HepG2 (cell line): ENCODE data around the gene NEU1. TPM values are rescaled to one million over a fixed set of nuclear protein-coding genes. Genes with fewer than 3 reads are reported as not detected.

Source experiments
- FOXK1 ChIP-seq: sonication (generic); formaldehyde crosslinking; IDR thresholded peaks from 2 replicates; pipeline ENCODE4 v1.4.0; 2020; ENCODE audit warnings: low read depth, missing genetic modification reagents, borderline replicate concordance
- KAT8 ChIP-seq: IDR thresholded peaks from 2 replicates; pipeline ENCODE4 v1.6.1; 2016; ENCODE audit warnings: missing genetic modification reagents, missing compliant biosample characterization
- MATR3 ChIP-seq: sonication (generic); formaldehyde crosslinking; IDR thresholded peaks from 2 replicates; pipeline ENCODE4 v1.4.0; 2020; ENCODE audit warnings: missing genetic modification reagents
- NCOA2 ChIP-seq: sonication (generic); formaldehyde crosslinking; IDR thresholded peaks from 2 replicates; pipeline ENCODE4 v1.8.0; 2022; ENCODE audit warnings: inconsistent platforms
- NR3C1 ChIP-seq: sonication (generic); formaldehyde crosslinking; IDR thresholded peaks from 2 replicates; pipeline ENCODE4 v1.4.0; 2020; ENCODE audit warnings: missing genetic modification reagents
- RBFOX2 ChIP-seq: fragments of 200-400 bp; formaldehyde crosslinking; IDR thresholded peaks from 2 replicates; pipeline ENCODE4 v1.6.1; 2017; ENCODE audit warnings: low read depth, mild to moderate bottlenecking, low read length
- TEAD3 ChIP-seq: optimal IDR thresholded peaks from 2 replicates; pipeline ENCODE3; 2016; ENCODE audit warnings: borderline replicate concordance
- TMF1 ChIP-seq: sonication (generic); formaldehyde crosslinking; IDR thresholded peaks from 2 replicates; pipeline ENCODE4 v1.8.1; 2022; ENCODE audit warnings: low read depth, missing genetic modification reagents
- ZC3H4 ChIP-seq: sonication (generic); formaldehyde crosslinking; IDR thresholded peaks from 2 replicates; pipeline ENCODE4 v1.4.0; 2020; ENCODE audit warnings: missing genetic modification reagents, borderline replicate concordance
- ZMYM3 ChIP-seq: sonication (generic); formaldehyde crosslinking; IDR thresholded peaks from 2 replicates; pipeline ENCODE4 v1.5.1; 2020; ENCODE audit warnings: mild to moderate bottlenecking, missing genetic modification reagents
- ZNF280D ChIP-seq: sonication (generic); formaldehyde crosslinking; IDR thresholded peaks from 2 replicates; pipeline ENCODE4 v1.5.1; 2020; ENCODE audit warnings: mild to moderate bottlenecking, missing genetic modification reagents
- ZNF337 ChIP-seq: sonication (generic); formaldehyde crosslinking; IDR thresholded peaks from 2 replicates; pipeline ENCODE4 v1.5.1; 2020; ENCODE audit warnings: missing genetic modification reagents, low read depth, mild to moderate bottlenecking, borderline replicate concordance
- ZNF546 ChIP-seq: sonication (generic); formaldehyde crosslinking; conservative IDR thresholded peaks from 2 replicates; pipeline ENCODE4 v1.8.1; 2023; ENCODE audit warnings: mild to moderate bottlenecking, missing genetic modification reagents
- ZNF547 ChIP-seq: sonication (generic); formaldehyde crosslinking; IDR thresholded peaks from 2 replicates; pipeline ENCODE4 v1.5.1; 2020; ENCODE audit warnings: mild to moderate bottlenecking, missing genetic modification reagents
- ZNF619 ChIP-seq: sonication (generic); formaldehyde crosslinking; IDR thresholded peaks from 2 replicates; pipeline ENCODE4 v1.4.0; 2020; ENCODE audit warnings: mild to moderate bottlenecking, missing genetic modification reagents
- polyA plus RNA-seq, 8 experiments: library from polyadenylated mRNA; depleted of rRNA in 3 of 8; stranded (reverse) in 7 of 8; unstranded in 1 of 8; fragments of >200 nt; fragmentation: Illumina TruSeq in 4 of 8; extraction: Trizol in 4 of 8; gene quantifications; 2 replicates each; pipeline versions ENCODE4 v1.2.1 to v1.2.3, GENCODE V29; 2011 to 2016; ENCODE audit warnings: low read depth in 4 of 8, missing spikeins in 1 of 8, mixed read lengths in 1 of 8; ENCODE audit not compliant: insufficient read depth in 1 of 8
- total RNA-seq, 5 experiments: library from RNA; depleted of rRNA; stranded (reverse); fragments of >200 nt; fragmentation: Illumina TruSeq; extraction: Trizol; gene quantifications; 2 replicates each; pipeline ENCODE4 v1.2.3, GENCODE V29; 2016; ENCODE audit warnings: low read depth in 1 of 5
- TF ChIP-seq, protein P1 (sequence below): sonication (generic); formaldehyde crosslinking; IDR thresholded peaks from 2 replicates; pipeline ENCODE4 v1.8.0; 2022; ENCODE audit warnings: mild to moderate bottlenecking, missing genetic modification reagents, moderate library complexity
- TF ChIP-seq, protein P2 (sequence below): sonication (generic); formaldehyde crosslinking; IDR thresholded peaks from 2 replicates; pipeline ENCODE4 v1.5.0; 2020; ENCODE audit warnings: mild to moderate bottlenecking, missing genetic modification reagents, borderline replicate concordance

NEU1 gene
- total and polyA plus RNA-seq, 2 of the 13 experiments (the other 11 are each of a cell fraction or from before 2014, with no cell fraction given): 215 to 297 TPM

DNA sequence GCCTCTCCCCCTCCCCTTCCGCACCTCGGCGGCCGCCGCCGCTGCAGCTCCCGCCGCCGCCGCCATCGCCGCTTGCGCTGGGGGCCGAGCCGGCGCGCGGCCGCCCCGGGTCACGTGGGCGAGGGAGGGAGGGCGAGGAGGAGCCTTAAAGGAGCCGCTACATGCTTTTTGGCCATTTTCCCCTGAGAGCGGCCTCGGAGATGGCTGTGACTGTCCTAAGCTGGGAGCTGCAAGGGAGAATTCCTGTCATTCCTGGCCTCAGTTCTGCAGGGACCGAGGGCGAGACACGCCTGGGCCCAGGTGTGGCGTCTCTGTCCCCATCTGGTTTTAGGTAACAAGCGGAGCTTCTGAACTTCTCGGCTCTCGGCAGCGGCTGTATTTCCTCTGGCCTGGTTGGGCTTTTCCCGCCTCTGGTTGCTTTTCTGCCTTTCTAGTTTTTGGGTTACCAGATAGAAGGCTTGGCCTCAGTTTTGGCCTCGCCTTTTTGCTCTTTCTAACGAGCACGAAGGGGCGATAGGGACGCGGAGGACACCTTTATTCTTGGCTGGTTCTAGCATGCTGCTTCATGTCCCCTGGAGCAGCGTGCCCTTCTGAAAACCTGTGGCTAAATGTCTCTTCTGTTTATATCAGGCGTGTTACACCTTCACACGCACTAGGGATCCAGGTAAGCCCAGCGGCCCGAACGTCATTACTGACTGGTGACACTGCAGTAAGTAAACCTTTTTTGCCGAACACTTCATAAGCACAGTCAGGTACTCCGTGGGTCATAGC is 35.2 kb upstream of the NEU1 start, which contains the start of gene EHMT2 (continued):
- TF ChIP-seq, protein P1, sequence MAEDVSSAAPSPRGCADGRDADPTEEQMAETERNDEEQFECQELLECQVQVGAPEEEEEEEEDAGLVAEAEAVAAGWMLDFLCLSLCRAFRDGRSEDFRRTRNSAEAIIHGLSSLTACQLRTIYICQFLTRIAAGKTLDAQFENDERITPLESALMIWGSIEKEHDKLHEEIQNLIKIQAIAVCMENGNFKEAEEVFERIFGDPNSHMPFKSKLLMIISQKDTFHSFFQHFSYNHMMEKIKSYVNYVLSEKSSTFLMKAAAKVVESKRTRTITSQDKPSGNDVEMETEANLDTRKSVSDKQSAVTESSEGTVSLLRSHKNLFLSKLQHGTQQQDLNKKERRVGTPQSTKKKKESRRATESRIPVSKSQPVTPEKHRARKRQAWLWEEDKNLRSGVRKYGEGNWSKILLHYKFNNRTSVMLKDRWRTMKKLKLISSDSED (CRISPR knock-in tag): no peak
- TF ChIP-seq MATR3 (CRISPR knock-in tag) (no peak), FOXK1 (peak; percentile 12; the same call in 1 of the 2 replicates), NCOA2 (peak; percentile 13; the same call in 1 of the 2 replicates), KAT8 (0 out of 2 replicates have a peak, but pooled peaks have one; percentile 7), ZNF547 (0 out of 2 replicates have a peak, but pooled peaks have one; percentile 71), TMF1 (no peak), RBFOX2 (peak; percentile 82), ZMYM3 (peak; percentile 53; the same call in 1 of the 2 replicates), NR3C1 (CRISPR knock-in tag) (no peak), TEAD3 (CRISPR knock-in tag) (peak; percentile 42), ZNF619 (CRISPR knock-in tag) (no peak), ZNF337 (CRISPR knock-in tag) (no peak), ZC3H4 (no peak), ZNF546 (CRISPR knock-in tag) (no peak), ZNF280D (CRISPR knock-in tag) (no peak; the same call in 1 of the 2 replicates)
- TF ChIP-seq, protein P2, sequence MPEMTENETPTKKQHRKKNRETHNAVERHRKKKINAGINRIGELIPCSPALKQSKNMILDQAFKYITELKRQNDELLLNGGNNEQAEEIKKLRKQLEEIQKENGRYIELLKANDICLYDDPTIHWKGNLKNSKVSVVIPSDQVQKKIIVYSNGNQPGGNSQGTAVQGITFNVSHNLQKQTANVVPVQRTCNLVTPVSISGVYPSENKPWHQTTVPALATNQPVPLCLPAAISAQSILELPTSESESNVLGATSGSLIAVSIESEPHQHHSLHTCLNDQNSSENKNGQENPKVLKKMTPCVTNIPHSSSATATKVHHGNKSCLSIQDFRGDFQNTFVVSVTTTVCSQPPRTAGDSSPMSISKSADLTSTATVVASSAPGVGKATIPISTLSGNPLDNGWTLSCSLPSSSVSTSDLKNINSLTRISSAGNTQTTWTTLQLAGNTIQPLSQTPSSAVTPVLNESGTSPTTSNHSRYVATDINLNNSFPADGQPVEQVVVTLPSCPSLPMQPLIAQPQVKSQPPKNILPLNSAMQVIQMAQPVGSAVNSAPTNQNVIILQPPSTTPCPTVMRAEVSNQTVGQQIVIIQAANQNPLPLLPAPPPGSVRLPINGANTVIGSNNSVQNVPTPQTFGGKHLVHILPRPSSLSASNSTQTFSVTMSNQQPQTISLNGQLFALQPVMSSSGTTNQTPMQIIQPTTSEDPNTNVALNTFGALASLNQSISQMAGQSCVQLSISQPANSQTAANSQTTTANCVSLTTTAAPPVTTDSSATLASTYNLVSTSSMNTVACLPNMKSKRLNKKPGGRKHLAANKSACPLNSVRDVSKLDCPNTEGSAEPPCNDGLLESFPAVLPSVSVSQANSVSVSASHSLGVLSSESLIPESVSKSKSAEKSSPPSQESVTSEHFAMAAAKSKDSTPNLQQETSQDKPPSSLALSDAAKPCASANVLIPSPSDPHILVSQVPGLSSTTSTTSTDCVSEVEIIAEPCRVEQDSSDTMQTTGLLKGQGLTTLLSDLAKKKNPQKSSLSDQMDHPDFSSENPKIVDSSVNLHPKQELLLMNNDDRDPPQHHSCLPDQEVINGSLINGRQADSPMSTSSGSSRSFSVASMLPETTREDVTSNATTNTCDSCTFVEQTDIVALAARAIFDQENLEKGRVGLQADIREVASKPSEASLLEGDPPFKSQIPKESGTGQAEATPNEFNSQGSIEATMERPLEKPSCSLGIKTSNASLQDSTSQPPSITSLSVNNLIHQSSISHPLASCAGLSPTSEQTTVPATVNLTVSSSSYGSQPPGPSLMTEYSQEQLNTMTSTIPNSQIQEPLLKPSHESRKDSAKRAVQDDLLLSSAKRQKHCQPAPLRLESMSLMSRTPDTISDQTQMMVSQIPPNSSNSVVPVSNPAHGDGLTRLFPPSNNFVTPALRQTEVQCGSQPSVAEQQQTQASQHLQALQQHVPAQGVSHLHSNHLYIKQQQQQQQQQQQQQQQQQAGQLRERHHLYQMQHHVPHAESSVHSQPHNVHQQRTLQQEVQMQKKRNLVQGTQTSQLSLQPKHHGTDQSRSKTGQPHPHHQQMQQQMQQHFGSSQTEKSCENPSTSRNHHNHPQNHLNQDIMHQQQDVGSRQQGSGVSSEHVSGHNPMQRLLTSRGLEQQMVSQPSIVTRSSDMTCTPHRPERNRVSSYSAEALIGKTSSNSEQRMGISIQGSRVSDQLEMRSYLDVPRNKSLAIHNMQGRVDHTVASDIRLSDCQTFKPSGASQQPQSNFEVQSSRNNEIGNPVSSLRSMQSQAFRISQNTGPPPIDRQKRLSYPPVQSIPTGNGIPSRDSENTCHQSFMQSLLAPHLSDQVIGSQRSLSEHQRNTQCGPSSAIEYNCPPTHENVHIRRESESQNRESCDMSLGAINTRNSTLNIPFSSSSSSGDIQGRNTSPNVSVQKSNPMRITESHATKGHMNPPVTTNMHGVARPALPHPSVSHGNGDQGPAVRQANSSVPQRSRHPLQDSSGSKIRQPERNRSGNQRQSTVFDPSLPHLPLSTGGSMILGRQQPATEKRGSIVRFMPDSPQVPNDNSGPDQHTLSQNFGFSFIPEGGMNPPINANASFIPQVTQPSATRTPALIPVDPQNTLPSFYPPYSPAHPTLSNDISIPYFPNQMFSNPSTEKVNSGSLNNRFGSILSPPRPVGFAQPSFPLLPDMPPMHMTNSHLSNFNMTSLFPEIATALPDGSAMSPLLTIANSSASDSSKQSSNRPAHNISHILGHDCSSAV: 0 out of 2 replicates have a peak, but pooled peaks have one; percentile 21
